ENCODE measurements around the gene GLMN. TPM values are rescaled to one million over a fixed set of nuclear protein-coding genes. Genes with fewer than 3 reads are reported as not detected.

The GLMN gene
- polyA plus RNA-seq, 1 donor (not counting 4 experiments of a cell fraction or from before 2014, with no cell fraction given) = 11.3 TPM

DNA sequence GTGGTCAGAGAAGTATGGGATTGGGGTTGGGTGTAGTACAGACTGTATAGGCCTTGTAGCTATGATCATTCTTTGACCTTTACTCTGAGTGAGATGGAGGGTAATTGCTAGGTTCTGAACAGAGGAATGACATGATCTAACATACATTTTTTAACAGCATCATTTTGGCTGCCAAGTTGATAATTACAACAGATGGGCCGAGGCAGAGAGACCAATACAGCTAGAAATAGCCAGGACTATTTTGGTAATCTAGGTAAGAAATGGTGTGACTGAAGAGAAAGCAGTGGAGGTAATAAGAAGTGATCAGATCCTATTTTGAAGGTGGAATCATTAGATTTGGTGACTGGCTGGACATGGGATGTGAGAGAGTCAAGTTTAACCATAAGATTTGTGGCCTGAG is 43.6 kb upstream of the GLMN start:
- DNase-seq (ENCODE audit: low read depth, low spot score) (no peak), FAIRE-seq (no peak)
- Histone ChIP-seq H3K79me2 (ENCODE audit: control insufficient read depth, insufficient read depth, low read length) (no peaks in the 10 kb centered on the region), H3K36me3 (ENCODE audit: control insufficient read depth in 2 of 2, extremely low read depth in 1 of 2, insufficient read depth in 2 of 2, low read length in 2 of 2) (peaks cover 0 to 3% of the 10 kb centered on the region in 2 experiments), H3K4me1 (ENCODE audit: control insufficient read depth, extremely low read depth, insufficient read depth, low read length) (no peaks in the 10 kb centered on the region), H3K9me1 (ENCODE audit: control insufficient read depth, extremely low read depth, insufficient read depth, low read length) (no peaks in the 10 kb centered on the region), H3K27ac (ENCODE audit: control insufficient read depth, insufficient read depth, low read length) (no peak overlapping the region), H4K20me1 (ENCODE audit: control insufficient read depth, extremely low read depth, insufficient read depth, low read length) (no peaks in the 10 kb centered on the region), H2AFZ (ENCODE audit: control insufficient read depth, low read length) (no peak overlapping the region), H3K4me2 (ENCODE audit: control insufficient read depth, extremely low read depth, insufficient read depth, low read depth, low read length) (no peak overlapping the region), H3K9me3 (ENCODE audit: control insufficient read depth, low read depth, low read length) (no peaks in the 10 kb centered on the region), H3K4me3 (ENCODE audit: control insufficient read depth in 2 of 3, extremely low read depth in 1 of 3, insufficient read depth in 2 of 3, low read depth in 1 of 3, low read length in 3 of 3) (no peak overlapping the region), H3K27me3 (ENCODE audit: control insufficient read depth, extremely low read depth, insufficient read depth, low read length) (no peaks in the 10 kb centered on the region), H3K9ac (ENCODE audit: control insufficient read depth, extremely low read depth, insufficient read depth, low read length) (no peak overlapping the region)
- TF ChIP-seq, protein P1, sequence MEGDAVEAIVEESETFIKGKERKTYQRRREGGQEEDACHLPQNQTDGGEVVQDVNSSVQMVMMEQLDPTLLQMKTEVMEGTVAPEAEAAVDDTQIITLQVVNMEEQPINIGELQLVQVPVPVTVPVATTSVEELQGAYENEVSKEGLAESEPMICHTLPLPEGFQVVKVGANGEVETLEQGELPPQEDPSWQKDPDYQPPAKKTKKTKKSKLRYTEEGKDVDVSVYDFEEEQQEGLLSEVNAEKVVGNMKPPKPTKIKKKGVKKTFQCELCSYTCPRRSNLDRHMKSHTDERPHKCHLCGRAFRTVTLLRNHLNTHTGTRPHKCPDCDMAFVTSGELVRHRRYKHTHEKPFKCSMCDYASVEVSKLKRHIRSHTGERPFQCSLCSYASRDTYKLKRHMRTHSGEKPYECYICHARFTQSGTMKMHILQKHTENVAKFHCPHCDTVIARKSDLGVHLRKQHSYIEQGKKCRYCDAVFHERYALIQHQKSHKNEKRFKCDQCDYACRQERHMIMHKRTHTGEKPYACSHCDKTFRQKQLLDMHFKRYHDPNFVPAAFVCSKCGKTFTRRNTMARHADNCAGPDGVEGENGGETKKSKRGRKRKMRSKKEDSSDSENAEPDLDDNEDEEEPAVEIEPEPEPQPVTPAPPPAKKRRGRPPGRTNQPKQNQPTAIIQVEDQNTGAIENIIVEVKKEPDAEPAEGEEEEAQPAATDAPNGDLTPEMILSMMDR (optimal IDR thresholded peaks at IDR 0.05 in 1 of 3, IDR thresholded peaks at IDR 0.05 in 1 of 3, conservative IDR thresholded peaks at IDR 0.05 in 1 of 3; ENCODE audit: extremely low read depth in 1 of 3, insufficient read depth in 2 of 3, low read length in 3 of 3) = no peak
- TF ChIP-seq EZH2 (IDR thresholded peaks at IDR 0.05; ENCODE audit: low read length) = no peak
- dilution Hi-C loops (cut with MboI; ENCODE audit: extremely low pct_ligation_motif_present, low sequenced_read_pairs) = no loop called here

DNA sequence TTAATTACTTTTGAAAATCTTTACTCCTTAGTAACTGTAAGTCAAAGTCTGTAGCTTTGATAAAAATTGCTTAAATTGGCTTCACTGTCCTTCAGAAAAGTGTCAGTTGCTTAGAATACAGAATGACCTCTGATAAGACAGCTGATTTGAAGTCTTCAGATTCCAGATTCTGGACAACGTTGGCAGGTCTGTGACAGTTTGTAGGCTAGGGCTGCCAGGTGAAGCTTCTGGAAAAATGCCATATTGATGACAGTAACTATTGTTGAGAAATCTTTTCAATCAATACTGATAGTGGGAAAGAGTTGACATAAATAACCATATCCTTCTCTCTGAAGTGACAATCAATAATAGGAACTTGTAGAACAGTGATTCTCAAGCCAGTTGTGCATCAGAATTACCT is 41.4 kb upstream of the GLMN start:
- Histone ChIP-seq H3K9ac (ENCODE audit: control insufficient read depth, extremely low read depth, insufficient read depth, low read length) (no peak overlapping the region), H3K9me3 (ENCODE audit: control insufficient read depth, low read depth, low read length) (no peaks in the 10 kb centered on the region), H3K9me1 (ENCODE audit: control insufficient read depth, extremely low read depth, insufficient read depth, low read length) (no peaks in the 10 kb centered on the region), H2AFZ (ENCODE audit: control insufficient read depth, low read length) (no peak overlapping the region), H3K4me3 (ENCODE audit: control insufficient read depth in 2 of 3, extremely low read depth in 1 of 3, insufficient read depth in 2 of 3, low read depth in 1 of 3, low read length in 3 of 3) (no peak overlapping the region), H3K27me3 (ENCODE audit: control insufficient read depth, extremely low read depth, insufficient read depth, low read length) (no peaks in the 10 kb centered on the region), H3K4me1 (ENCODE audit: control insufficient read depth, extremely low read depth, insufficient read depth, low read length) (no peaks in the 10 kb centered on the region), H3K36me3 (ENCODE audit: control insufficient read depth in 2 of 2, extremely low read depth in 1 of 2, insufficient read depth in 2 of 2, low read length in 2 of 2) (peaks cover 0 to 5% of the 10 kb centered on the region in 2 experiments), H3K79me2 (ENCODE audit: control insufficient read depth, insufficient read depth, low read length) (no peaks in the 10 kb centered on the region), H4K20me1 (ENCODE audit: control insufficient read depth, extremely low read depth, insufficient read depth, low read length) (no peaks in the 10 kb centered on the region), H3K4me2 (ENCODE audit: control insufficient read depth, extremely low read depth, insufficient read depth, low read depth, low read length) (no peak overlapping the region), H3K27ac (ENCODE audit: control insufficient read depth, insufficient read depth, low read length) (no peak overlapping the region)
- no peak for DNase-seq (ENCODE audit: low read depth, low spot score)
- no peak for FAIRE-seq
- TF ChIP-seq, protein P1 (optimal IDR thresholded peaks at IDR 0.05 in 1 of 3, IDR thresholded peaks at IDR 0.05 in 1 of 3, conservative IDR thresholded peaks at IDR 0.05 in 1 of 3; ENCODE audit: extremely low read depth in 1 of 3, insufficient read depth in 2 of 3, low read length in 3 of 3) = no peak
- TF ChIP-seq EZH2 (IDR thresholded peaks at IDR 0.05; ENCODE audit: low read length) = no peak
- dilution Hi-C loops (cut with MboI; ENCODE audit: extremely low pct_ligation_motif_present, low sequenced_read_pairs) = no loop called here
